ENCODE measurements around the gene FLACC1. TPM values are rescaled to one million over a fixed set of nuclear protein-coding genes. Genes with fewer than 3 reads are reported as not detected.
"Not testable (repeated sequence)": the region's sequence is repeated elsewhere in the genome, so short reads cannot be mapped to it uniquely, and the experiment has no call there.

FLACC1 gene
- total and polyA plus RNA-seq, 7 donors: 0.69 to 1.6 (median 1.2) TPM; not detected in 1

DNA sequence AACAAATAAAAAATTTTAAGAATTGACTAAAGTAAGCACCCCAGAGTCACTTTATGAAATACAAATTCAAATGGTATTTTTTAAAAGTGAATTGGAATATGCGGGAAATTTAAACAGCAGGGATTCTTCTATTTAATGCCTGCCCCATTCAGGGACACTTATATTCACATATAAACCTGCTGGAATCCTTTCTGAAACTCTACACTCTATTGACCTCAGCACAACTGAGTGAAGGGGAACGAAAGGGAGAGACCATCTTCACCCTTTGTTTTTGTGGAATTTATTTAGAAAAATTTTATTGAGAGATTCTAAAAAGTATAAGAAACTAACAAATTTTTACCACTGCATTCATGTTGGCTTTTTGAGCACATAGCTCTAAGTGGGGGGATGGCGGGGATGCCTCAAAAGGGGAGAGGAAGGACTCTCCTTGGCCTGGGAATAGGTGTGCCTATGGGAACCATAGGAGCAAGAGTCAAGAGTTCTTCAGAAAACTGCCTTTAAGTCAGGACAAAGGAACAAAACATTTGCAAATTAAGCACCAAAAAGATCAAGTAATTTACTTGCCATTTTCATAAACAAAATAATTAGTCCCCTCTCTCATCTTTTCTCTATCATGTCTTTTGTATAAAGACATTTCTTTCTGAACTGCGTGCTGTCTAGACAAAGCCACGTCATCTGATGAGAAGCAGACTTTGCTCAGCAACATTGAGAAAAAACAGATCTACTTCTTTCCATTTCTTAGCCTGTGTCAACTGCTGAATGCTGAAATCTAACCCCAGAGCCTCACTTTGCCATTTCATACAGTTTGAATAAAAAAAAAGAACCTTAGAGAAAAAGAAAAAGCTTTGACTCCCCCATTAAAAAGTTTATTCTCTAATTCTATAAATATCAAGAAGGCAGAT lies 21.6 kb upstream of the FLACC1 start:
- H3K36me3 ChIP-seq: peaks cover 5 to 35% (median 16%) of the 10 kb centered on the region in 4 donors

DNA sequence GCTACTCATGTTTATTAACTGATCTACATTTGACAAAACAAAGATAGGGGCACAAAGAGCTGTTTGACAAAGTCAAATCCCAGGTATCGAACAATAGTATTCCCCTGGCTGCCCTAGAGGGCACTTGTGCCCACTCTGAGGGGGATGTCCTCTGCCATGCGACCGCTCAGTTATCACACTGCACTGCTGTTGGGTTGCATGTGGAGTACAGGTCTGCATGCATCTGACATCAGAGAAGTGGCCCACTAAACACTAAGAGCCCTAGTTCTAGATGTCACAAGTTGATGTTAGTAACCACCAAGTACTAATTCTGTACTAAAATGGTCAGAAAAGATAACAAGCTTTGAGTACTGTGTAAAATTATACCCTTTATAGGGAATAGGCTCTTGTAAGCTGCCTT lies 20.1 kb upstream of the FLACC1 start:
- Histone ChIP-seq H3K4me3 (no peak overlapping the region), H3K27ac (peak overlapping the region in 2 of 4 donors; percentile 17 to 81), H3K4me1 (peaks cover 0 to 36% (median 27%) of the 10 kb centered on the region in 4 donors), H3K27me3 (no peaks in the 10 kb centered on the region), H3K9me3 (no peaks in the 10 kb centered on the region), H3K36me3 (peaks cover 5 to 20% (median 9%) of the 10 kb centered on the region in 4 donors)
- TF ChIP-seq EP300 (IDR thresholded peaks at IDR 0.05): no peak
- TF ChIP-seq POLR2A (IDR thresholded peaks at IDR 0.05): no peak
- TF ChIP-seq, protein P1, sequence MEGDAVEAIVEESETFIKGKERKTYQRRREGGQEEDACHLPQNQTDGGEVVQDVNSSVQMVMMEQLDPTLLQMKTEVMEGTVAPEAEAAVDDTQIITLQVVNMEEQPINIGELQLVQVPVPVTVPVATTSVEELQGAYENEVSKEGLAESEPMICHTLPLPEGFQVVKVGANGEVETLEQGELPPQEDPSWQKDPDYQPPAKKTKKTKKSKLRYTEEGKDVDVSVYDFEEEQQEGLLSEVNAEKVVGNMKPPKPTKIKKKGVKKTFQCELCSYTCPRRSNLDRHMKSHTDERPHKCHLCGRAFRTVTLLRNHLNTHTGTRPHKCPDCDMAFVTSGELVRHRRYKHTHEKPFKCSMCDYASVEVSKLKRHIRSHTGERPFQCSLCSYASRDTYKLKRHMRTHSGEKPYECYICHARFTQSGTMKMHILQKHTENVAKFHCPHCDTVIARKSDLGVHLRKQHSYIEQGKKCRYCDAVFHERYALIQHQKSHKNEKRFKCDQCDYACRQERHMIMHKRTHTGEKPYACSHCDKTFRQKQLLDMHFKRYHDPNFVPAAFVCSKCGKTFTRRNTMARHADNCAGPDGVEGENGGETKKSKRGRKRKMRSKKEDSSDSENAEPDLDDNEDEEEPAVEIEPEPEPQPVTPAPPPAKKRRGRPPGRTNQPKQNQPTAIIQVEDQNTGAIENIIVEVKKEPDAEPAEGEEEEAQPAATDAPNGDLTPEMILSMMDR (IDR thresholded peaks at IDR 0.05): no peak
- TF ChIP-seq POLR2AphosphoS5 (IDR thresholded peaks at IDR 0.05): no peak
- WGBS, 2 donors: 95 to 97% methylated on average over 3 of the region's 3 CpGs
- intact Hi-C loops (cut with DNase I): loop anchor here (5.0 kb wide), 1 partner anchor 40 kb away; no protein-coding TSS in a partner anchor
- no peak for DNase-seq

More for the DNA sequence above, 21.6 kb upstream of the FLACC1 start:
- 89 to 96% methylated on average over 5 of the region's 5 CpGs for WGBS, 2 donors
- no peaks in the 10 kb centered on the region for H3K9me3 ChIP-seq
- no peak overlapping the region for H3K4me3 ChIP-seq
- TF ChIP-seq POLR2A (IDR thresholded peaks at IDR 0.05) (no peak), POLR2AphosphoS5 (IDR thresholded peaks at IDR 0.05) (peak; percentile 97 to 99 (median 98)), EP300 (IDR thresholded peaks at IDR 0.05) (peak; percentile 10 to 89 (median 62))
- intact Hi-C loops (cut with DNase I): loop anchor here (2.0 to 5.0 kb wide), 2 partner anchors 39 to 72 kb away; partner anchors contain the start of genes STRADB and TRAK2
- DNase-seq: no peak
- peaks cover 0 to 36% (median 27%) of the 10 kb centered on the region in 4 donors for H3K4me1 ChIP-seq
- H3K27ac ChIP-seq: peak overlapping the region in 3 of 4 donors; percentile 66 to 81 (median 80)
- no peaks in the 10 kb centered on the region for H3K27me3 ChIP-seq

DNA sequence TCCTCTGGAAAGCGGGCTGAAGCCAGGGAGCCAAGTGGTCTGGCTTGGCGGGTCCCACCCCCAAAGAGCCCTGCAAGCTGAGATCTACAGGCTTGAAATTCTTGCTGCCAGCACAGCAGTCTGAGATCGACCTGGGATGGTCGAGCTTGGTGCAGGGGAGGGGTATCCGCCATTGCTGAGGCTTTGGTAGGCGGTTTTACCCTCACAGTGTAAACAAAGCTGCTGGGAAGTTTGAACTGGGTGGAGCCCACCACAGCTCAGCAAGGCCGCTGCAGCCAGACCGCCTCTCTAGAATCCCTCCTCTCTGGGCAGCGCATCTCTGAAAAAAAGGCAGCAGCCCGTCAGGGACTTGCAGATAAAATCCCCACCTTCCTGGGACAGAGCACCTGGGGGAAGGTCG lies 12.6 kb upstream of the FLACC1 start:
- no peaks in the 10 kb centered on the region for H3K9me3 ChIP-seq
- no peaks in the 10 kb centered on the region for H3K4me1 ChIP-seq
- TF ChIP-seq POLR2A (IDR thresholded peaks at IDR 0.05): no peak
- no peak for TF ChIP-seq EP300 (IDR thresholded peaks at IDR 0.05)
- TF ChIP-seq POLR2AphosphoS5 (IDR thresholded peaks at IDR 0.05): no peak
- TF ChIP-seq, protein P1 (IDR thresholded peaks at IDR 0.05): no peak
- WGBS, 2 donors: 91 to 95% methylated on average over 11 of the region's 11 CpGs
- H3K4me3 ChIP-seq: no peak overlapping the region
- H3K27ac ChIP-seq: no peak overlapping the region
- intact Hi-C loops (cut with DNase I): no loop called here
- DNase-seq: no peak
- H3K27me3 ChIP-seq: no peaks in the 10 kb centered on the region
- H3K36me3 ChIP-seq: peaks cover 0 to 8% (median 0%) of the 10 kb centered on the region in 4 donors

DNA sequence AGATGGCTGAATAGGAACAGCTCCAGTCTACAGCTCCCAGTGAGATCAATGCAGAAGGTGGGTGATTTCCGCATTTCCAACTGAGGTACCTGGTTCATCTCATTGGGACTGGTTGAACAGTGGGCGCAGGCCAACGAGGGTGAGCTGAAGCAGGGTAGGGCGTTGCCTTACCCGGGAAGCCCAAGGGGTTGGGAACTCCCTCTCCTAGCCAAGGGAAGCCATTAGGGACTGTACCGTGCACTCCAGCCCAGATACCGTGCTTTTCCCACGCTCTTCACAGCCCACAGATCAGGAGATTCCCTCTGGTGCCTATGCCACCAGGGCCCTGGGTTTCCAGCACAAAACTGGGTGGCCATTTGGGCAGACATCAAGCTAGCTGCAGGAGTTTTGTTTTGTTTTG lies 12.2 kb upstream of the FLACC1 start:
- H3K4me3 ChIP-seq; H3K4me1 ChIP-seq; H3K27ac ChIP-seq; H3K27me3 ChIP-seq; H3K36me3 ChIP-seq; intact Hi-C loops (cut with DNase I); H3K9me3 ChIP-seq; DNase-seq: not testable (repeated sequence)
- 92% methylated on average over 8 of the region's 8 CpGs for WGBS, 2 donors

DNA sequence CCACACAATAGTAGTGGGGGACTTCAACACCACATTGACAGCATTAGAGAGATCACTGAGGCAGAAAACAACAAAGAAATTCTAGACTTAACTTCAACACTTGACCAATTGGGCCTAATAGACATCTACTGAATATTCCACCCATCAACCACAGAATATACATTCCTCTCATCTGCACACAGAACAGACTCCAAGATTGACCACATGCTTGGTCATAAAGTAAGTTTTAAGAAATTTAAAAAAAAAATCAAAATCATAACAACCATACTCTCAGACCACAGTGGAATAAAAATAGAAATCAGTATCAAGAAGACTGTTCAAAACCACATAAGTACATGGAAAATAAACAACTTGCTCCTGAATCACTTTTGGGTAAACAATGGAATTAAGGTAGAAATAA lies 9.0 kb upstream of the FLACC1 start:
- TF ChIP-seq POLR2AphosphoS5 (IDR thresholded peaks at IDR 0.05) (no peak), EP300 (IDR thresholded peaks at IDR 0.05) (no peak)
- TF ChIP-seq, protein P1 (IDR thresholded peaks at IDR 0.05): no peak
- Histone ChIP-seq H3K9me3 (no peaks in the 10 kb centered on the region), H3K36me3 (peaks cover 0 to 8% (median 0%) of the 10 kb centered on the region in 4 donors), H3K4me3 (no peak overlapping the region), H3K4me1 (no peaks in the 10 kb centered on the region), H3K27ac (no peak overlapping the region), H3K27me3 (no peaks in the 10 kb centered on the region)
- intact Hi-C loops (cut with DNase I): no loop called here
- DNase-seq: no peak
